Erythroblast (primary cell): ENCODE results near the gene PLEKHH2.
A peak's percentile ranks its signal among the peaks of the same experiment; 100 is the strongest.

Experiments
- GATA1 ChIP-seq: IDR thresholded peaks from 2 replicates; pipeline ENCODE4 v1.6.1; 2011; ENCODE audit warnings: low read depth, mild to moderate bottlenecking, control low read depth, low read length, moderate library complexity
- POLR2A ChIP-seq: IDR thresholded peaks from 2 replicates; pipeline ENCODE4 v1.6.1; 2011; ENCODE audit warnings: mild to moderate bottlenecking, low read length

DNA sequence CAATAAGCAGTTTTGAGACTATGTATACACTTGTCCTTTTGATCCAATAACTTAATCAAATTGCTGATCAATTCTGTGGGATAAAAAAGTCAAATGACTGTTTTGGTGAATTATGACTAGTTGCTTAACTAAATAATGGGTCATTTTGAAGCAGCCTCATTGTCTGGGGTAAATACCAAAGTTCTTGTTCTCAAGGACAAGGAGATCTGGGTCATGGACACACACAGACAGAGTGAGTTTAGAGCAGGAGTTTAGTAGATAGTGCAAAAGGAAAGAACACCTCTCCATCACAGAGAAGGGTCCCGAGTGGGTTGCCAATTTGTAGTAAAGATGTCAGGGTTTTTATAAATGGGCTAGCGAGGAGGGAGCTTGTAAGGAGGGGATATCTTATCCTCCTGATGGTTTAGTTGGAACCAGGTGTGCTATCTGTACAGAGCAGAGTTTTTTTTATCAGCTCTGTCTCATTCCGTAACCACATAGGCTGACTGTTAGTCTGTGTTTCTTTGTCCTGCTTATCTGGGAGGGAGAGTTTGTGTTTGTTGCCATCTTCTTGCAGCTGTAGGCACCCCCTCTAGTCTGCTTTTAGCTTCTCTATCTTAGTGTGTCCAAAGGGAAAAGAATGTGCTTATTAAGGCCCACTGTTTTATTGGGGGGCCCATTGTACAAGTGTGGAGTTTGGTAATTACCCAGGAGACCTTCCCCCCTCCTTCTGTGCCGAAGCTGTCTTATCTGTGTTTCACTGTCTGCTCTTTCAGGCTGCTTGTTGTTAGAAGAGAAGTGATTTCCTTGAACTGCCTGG is 87.9 kb downstream of the PLEKHH2 start:
- no peak for TF ChIP-seq POLR2A
- TF ChIP-seq GATA1, result peak; percentile 48
